Left ventricle myocardium superior (tissue), 1 donor: ENCODE measurements around the gene UBE2I. TPM values are rescaled to one million over a fixed set of nuclear protein-coding genes. Genes with fewer than 3 reads are reported as not detected.
A peak's percentile ranks its signal among the peaks of the same experiment; 100 is the strongest.
"Not testable (repeated sequence)": the region's sequence is repeated elsewhere in the genome, so short reads cannot be mapped to it uniquely, and the experiment has no call there.

Source experiments
- ATAC-seq: fragments of 200-7000 bp; cut with Tn5 transposase; one replicate; pipeline ENCODE4 v1.9.1; 2020; ENCODE audit warnings: mild to moderate bottlenecking, moderate library complexity
- DNase-seq: peaks from one replicate; pipeline ENCODE4 v3.0.0-alpha.2; 2020
- intact Hi-C: fragments of 100-400 bp; cut with micrococcal nuclease; formaldehyde crosslinking; loops from one replicate; pipeline ENCODE4 v1.11.0; 2022
- total RNA-seq: library from RNA; stranded (reverse); fragmentation: NEBNext Ultra II Directional; extraction: Animal tissue kit (Norgen Biotek cat#: 25700); gene quantifications from one replicate; pipeline ENCODE4 v1.2.1, GENCODE V29; 2021
- donor health status: DM: no; HTN: yes; CAD: no; lungs with severe emphysema.

The UBE2I gene
- total RNA-seq, 1 donor from 2014 or later, result 93.8 TPM

GRCh38 chr16:1289477-1289866, 20.0 kb upstream of the UBE2I start:
- ATAC-seq (no peak), DNase-seq (no peak)
- intact Hi-C loops, result no loop called here

- intact Hi-C loops, result no loop called here
- DNase-seq, result no peak
- no peak for ATAC-seq
Measured at GRCh38 chr16:1290063-1290501, 19.4 kb upstream of the UBE2I start.

- ATAC-seq (no peak), DNase-seq (no peak)
- intact Hi-C loops, result no loop called here
Measured at GRCh38 chr16:1290860-1291575, 18.4 kb upstream of the UBE2I start.

GRCh38 chr16:1291576-1291974, 17.9 kb upstream of the UBE2I start:
- intact Hi-C loops, result no loop called here
- ATAC-seq, result no peak
- DNase-seq, result no peak

- DNase-seq, ATAC-seq, intact Hi-C loops: not testable (repeated sequence)
Measured at GRCh38 chr16:1292208-1292607, 17.2 kb upstream of the UBE2I start.

GRCh38 chr16:1292808-1293207, 16.6 kb upstream of the UBE2I start:
- DNase-seq, ATAC-seq, intact Hi-C loops: not testable (repeated sequence)

- DNase-seq, result no peak
- no peak for ATAC-seq
- intact Hi-C loops, result no loop called here
Measured at GRCh38 chr16:1293921-1294656, 15.3 kb upstream of the UBE2I start.

GRCh38 chr16:1295465-1295864, 14.0 kb upstream of the UBE2I start:
- no peak for ATAC-seq
- intact Hi-C loops, result no loop called here
- no peak for DNase-seq

- DNase-seq, intact Hi-C loops: not testable (repeated sequence)
Measured at GRCh38 chr16:1296688-1297017, 12.8 kb upstream of the UBE2I start.

GRCh38 chr16:1297018-1297696, 12.3 kb upstream of the UBE2I start:
- intact Hi-C loops, result no loop called here

More at GRCh38 chr16:1296688-1297017, 12.8 kb upstream of the UBE2I start:
- ATAC-seq, result not testable (repeated sequence)

GRCh38 chr16:1298406-1298805, 11.0 kb upstream of the UBE2I start:
- intact Hi-C loops, result no loop called here
- DNase-seq (no peak), ATAC-seq (no peak)

More at GRCh38 chr16:1297018-1297696, 12.3 kb upstream of the UBE2I start:
- ATAC-seq (peak; percentile 79), DNase-seq (no peak)

- intact Hi-C loops, result no loop called here
- DNase-seq (no peak), ATAC-seq (no peak)
Measured at GRCh38 chr16:1299012-1299867, 10.2 kb upstream of the UBE2I start.

- ATAC-seq (no peak), DNase-seq (no peak)
- intact Hi-C loops, result no loop called here
Measured at GRCh38 chr16:1299868-1300203, 9.6 kb upstream of the UBE2I start.

- DNase-seq (peak; percentile 83), ATAC-seq (peak; percentile 74)
- intact Hi-C loops, result no loop called here
Measured at GRCh38 chr16:1300664-1301476, 8.6 kb upstream of the UBE2I start.

- ATAC-seq, result no peak
- intact Hi-C loops, result no loop called here
- no peak for DNase-seq
Measured at GRCh38 chr16:1301562-1301961, 7.9 kb upstream of the UBE2I start.

GRCh38 chr16:1305823-1306222, 3.6 kb upstream of the UBE2I start:
- ATAC-seq (no peak), DNase-seq (no peak)
- intact Hi-C loops, result no loop called here

GRCh38 chr16:1306334-1306733, 3.1 kb upstream of the UBE2I start:
- intact Hi-C loops, result no loop called here
- ATAC-seq (no peak), DNase-seq (no peak)
